Measurements from ENCODE around the gene PTPN4. TPM values are rescaled to one million over a fixed set of nuclear protein-coding genes. Genes with fewer than 3 reads are reported as not detected.

PTPN4 gene
- polyA plus RNA-seq, 1 donor from 2014 or later, result 22.0 TPM

GRCh38 chr2:119719261-119719627 lies 40.5 kb upstream of the PTPN4 start:
- no peaks in the 10 kb centered on the region for H3F3A ChIP-seq (ENCODE audit: insufficient read depth, low read length, poor library complexity, severe bottlenecking)
- H2AFZ ChIP-seq (ENCODE audit: low read depth, low read length), result no peak overlapping the region
- H3K4me2 ChIP-seq (ENCODE audit: low read length), result no peak overlapping the region
- H3K4me3 ChIP-seq (ENCODE audit: low read length), result no peak overlapping the region
- H3K36me3 ChIP-seq (ENCODE audit: insufficient read depth, low read length), result no peaks in the 10 kb centered on the region
- TF ChIP-seq CTCF (IDR thresholded peaks at IDR 0.05; ENCODE audit: poor library complexity, severe bottlenecking) (no peak), REST (IDR thresholded peaks at IDR 0.05; ENCODE audit: borderline replicate concordance) (no peak), POLR2AphosphoS5 (IDR thresholded peaks at IDR 0.05) (no peak)
- no peaks in the 10 kb centered on the region for H3K9me2 ChIP-seq (ENCODE audit: insufficient read depth, low read length)
- H3K79me2 ChIP-seq (replicated peaks; ENCODE audit: insufficient read depth, low read length), result no peaks in the 10 kb centered on the region
- H3K27ac ChIP-seq (ENCODE audit: low read length), result no peak overlapping the region
- no peaks in the 10 kb centered on the region for H4K20me1 ChIP-seq (ENCODE audit: insufficient read depth)
- H3K9ac ChIP-seq (ENCODE audit: low read length), result no peak overlapping the region
- no peaks in the 10 kb centered on the region for H3K27me3 ChIP-seq (ENCODE audit: insufficient read depth, low read depth, low read length)
- H3K9me3 ChIP-seq (ENCODE audit: low read length), result no peaks in the 10 kb centered on the region

- H3K4me3 ChIP-seq (ENCODE audit: low read length), result no peak overlapping the region
- H4K20me1 ChIP-seq (ENCODE audit: insufficient read depth), result no peaks in the 10 kb centered on the region
- H3K79me2 ChIP-seq (replicated peaks; ENCODE audit: insufficient read depth, low read length), result no peaks in the 10 kb centered on the region
- no peaks in the 10 kb centered on the region for H3F3A ChIP-seq (ENCODE audit: insufficient read depth, low read length, poor library complexity, severe bottlenecking)
- H3K27ac ChIP-seq (ENCODE audit: low read length), result no peak overlapping the region
- no peak overlapping the region for H2AFZ ChIP-seq (ENCODE audit: low read depth, low read length)
- H3K9me2 ChIP-seq (ENCODE audit: insufficient read depth, low read length), result no peaks in the 10 kb centered on the region
- H3K9ac ChIP-seq (ENCODE audit: low read length), result no peak overlapping the region
- no peaks in the 10 kb centered on the region for H3K9me3 ChIP-seq (ENCODE audit: low read length)
- H3K27me3 ChIP-seq (ENCODE audit: insufficient read depth, low read depth, low read length), result no peaks in the 10 kb centered on the region
- no peaks in the 10 kb centered on the region for H3K36me3 ChIP-seq (ENCODE audit: insufficient read depth, low read length)
- no peak overlapping the region for H3K4me2 ChIP-seq (ENCODE audit: low read length)
- TF ChIP-seq EZH2 (IDR thresholded peaks at IDR 0.05; ENCODE audit: borderline replicate concordance, insufficient read depth, low read length, poor library complexity, severe bottlenecking), result no peak
- no peak for TF ChIP-seq RAD21 (conservative IDR thresholded peaks at IDR 0.05)
- no peak for TF ChIP-seq SMC3 (conservative IDR thresholded peaks at IDR 0.05; ENCODE audit: poor library complexity)
- no peak for TF ChIP-seq MXI1 (conservative IDR thresholded peaks at IDR 0.05; ENCODE audit: poor library complexity, severe bottlenecking)
- no peak for TF ChIP-seq TAF1 (IDR thresholded peaks at IDR 0.05; ENCODE audit: low read depth)
- no peak for TF ChIP-seq POLR2AphosphoS5 (IDR thresholded peaks at IDR 0.05)
- no peak for TF ChIP-seq REST (IDR thresholded peaks at IDR 0.05; ENCODE audit: borderline replicate concordance)
- TF ChIP-seq EP300 (conservative IDR thresholded peaks at IDR 0.05; ENCODE audit: poor library complexity, severe bottlenecking), result no peak
- no peak for TF ChIP-seq CTCF (IDR thresholded peaks at IDR 0.05; ENCODE audit: poor library complexity, severe bottlenecking)
These were observed 38.7 kb upstream of the PTPN4 start for GRCh38 chr2:119721043-119721442.

Data from neural cell (in vitro differentiated cells).